NCI-H2029 (cell line): ENCODE results near the gene FOXP1.

Experiments
- DNase-seq: peaks from one replicate; lab custom pipeline; 2025; lab: John Stamatoyannopoulos, UW

The FOXP1 gene

DNA sequence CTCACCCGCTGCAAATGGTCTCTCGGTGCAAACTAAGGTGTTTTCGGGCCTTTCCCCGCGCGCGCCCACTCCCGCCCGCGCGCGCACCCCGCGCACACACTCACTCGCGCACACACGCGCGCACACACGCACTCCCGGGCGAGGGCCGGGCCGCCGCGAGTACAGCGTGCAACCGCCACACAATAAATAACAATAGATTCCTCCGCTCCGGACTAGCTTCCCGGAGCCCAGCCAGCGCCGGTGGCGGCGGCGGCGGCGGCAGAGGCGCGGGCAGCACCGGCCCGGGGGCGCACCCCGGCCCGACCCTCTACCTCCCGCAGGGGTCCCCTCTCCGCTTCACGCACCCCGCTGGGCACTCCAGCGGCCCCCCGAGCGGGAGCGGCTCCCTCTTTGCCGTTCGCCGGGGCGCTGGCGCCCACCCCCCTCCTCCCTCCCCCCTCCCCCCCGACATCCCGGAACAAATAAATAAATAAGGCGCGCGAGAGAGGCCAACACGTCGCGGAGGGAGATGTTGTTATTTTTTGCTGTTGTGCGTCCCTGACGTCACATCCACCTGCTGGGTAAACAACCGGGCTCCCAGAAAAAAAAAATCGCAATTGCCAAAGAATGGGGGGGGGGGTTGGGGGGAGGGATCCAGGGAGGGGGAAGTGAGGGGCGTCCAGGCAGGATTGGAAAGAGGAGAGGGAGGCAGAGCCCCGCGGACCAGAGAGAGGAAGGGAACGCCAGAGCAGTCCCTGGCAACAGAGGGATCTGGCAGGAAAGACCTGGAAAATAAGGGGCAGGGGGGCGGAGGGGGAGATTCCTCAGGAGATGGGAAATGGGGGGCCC lies at the start of gene FOXP1:
FOXP1 (minus strand) TSS at position 163 of the 828 bp plus-strand sequence. CDS start 385,347 bp downstream, outside the sequence.
- peak; percentile 61 for DNase-seq

DNA sequence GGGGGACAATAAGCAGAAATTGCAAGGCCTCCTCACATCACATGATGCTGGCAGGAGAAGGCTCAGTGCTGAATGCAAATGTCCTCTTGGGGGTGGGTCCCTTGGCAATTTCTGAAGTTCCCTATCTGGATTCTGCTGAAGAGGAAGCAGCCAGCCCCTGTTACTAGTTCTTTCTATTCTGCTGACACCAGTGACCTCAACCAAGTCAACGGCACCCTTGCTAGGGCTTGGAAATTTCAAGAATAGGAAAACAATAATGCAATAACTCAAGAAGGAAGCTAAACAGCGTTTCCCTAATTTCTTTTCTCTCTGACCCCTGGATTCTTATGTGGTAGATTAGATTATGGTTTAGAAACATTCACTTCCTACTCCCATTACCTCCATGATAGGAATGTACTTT lies 46.2 kb upstream of the FOXP1 start:
- no peak for DNase-seq

DNA sequence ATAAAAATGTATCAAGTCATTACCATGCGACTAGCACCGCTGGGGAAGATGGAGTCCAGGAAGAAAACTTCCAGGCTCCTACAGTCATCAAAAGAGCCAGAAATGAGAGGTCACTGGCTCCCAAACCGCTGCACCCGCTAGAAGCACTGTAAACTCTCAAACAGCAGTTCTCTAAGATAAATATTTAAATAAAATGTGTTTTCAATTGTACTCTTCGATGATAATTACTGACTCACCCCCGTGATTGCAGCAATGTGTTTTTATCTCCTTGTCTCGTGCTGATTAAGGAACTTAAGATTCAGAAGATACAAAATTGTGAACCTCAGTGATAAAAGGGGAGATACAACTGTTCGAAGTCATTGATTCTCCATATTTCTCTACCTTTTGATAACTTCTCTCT lies 45.8 kb upstream of the FOXP1 start:
- no peak for DNase-seq

DNA sequence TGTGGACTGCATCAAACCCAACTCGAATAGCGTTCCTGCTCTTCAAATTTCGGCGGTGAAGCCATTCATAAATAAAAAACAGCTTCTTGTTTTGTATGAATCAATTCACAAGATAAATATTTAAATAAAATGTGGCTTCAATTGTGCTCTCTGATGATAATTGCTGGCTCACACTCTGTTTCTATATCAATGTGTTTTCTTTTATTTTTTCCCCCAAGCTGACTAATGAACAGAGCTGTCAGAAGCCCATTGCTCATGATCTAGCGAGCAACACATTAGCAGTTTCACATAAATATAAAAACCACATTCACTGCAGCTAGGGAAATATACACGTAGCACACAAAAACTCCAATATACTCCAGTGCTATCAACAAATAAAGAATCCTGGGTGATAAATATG lies 45.0 kb upstream of the FOXP1 start:
- DNase-seq, result no peak

DNA sequence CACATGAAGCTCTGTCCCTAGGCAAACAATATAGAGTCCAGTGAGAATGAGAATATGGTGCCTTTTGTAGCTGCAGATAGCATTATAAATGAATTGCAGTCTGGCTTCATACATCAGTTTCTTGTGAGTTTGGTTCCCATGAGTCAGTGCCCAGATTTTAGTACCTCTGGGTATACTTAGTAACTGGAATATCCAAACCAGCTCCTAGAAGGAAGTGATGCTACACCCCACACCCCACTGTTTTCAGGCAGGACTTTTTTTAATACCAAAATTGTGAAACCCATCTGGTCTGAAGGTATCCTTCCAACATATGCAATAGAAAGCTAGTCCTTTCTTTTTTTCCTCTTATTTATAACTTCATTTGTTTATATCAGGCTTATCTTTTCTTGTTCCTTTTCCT lies 42.1 kb upstream of the FOXP1 start:
- DNase-seq, result no peak

DNA sequence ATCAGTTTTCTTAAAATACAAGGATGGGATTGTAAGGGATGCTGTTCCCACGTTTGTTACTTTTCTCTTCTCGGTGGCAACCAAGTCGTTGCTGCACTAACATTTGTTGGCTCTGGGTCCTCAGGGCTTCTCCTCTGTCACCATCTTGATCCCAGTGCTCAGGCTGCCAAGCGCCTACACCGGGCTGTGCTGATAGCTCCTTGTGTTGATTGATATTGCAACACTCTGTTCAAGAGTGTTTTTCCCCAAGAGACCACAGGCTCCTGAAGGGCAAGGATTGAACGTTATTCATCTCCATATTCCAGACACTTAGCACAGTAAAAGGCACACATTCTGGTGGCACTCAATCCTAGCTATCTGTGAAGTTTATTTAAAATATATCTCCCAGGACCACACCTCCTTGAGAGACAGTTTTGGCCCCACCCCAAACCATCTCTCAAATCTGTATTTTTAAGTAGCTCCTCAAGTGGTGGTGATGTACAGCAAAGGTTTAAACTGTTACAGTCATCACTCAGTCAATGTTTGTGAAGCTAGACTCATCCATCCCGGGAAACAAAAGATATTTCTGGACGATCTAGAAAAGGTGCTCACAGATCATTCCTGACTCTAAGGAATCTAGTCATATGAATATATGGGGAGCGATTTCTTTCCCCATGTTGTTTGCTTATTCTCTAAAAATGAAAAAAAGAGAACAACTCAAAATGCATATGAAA lies 38.5 kb upstream of the FOXP1 start:
- DNase-seq, result no peak

DNA sequence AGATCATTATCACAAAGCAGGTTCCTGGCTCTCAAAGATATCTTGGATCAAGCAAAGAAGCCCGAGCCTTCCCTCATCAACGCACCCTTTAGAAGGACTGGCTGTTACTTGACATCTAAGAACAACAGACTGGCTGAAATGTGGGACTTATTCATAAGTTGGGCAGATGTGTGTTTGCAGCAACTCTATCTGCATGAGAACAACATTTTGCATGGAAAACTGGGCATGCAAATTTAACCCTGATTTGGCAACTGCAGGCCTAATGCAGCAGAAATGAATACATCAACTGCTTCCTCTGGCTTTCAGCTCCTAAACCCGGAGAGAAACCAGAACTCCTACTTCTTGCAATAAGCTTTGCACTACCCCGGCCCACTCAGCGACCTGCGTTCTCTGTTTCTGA lies 35.0 kb upstream of the FOXP1 start:
- DNase-seq, result no peak

DNA sequence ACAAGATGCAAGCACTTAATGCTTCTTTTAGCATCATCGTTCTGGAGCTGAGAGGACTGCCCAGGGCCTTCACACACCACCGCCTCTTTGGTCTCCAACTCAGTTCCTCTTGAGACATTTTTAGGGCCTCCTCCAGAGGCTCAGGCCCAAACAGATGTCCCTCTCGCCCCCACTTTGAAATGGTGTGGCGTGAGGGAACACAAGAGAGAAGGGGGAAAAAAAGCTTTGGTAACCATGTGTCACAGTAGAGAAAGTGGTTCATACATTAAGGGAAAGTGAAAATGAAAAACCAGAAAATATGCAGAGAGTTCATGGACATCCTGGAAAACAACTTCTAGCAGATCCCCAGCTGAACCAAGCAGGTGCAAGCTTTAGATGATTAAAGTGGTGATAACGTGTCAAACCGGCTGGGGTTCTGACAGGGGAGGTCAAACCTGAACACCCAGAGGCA lies 33.1 kb upstream of the FOXP1 start:
- DNase-seq, result no peak

DNA sequence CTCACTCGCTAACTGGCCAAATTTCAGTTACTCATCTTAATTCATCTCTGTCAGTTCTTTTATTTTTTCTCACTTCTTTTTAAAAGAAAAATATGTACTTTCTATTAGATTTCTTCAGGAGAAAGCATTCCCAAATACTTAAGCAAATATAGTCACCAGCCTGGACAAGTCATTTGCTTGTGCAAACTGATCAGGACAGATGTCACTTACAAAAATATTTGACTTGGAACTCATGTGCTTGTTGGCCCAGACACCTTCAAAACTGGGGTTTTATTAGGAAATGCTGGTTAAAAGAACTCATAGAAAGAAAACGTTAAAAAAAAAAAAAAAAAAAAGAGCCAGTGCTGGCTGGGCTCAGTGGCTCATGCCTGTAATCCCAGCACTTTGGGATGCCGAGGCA lies 31.3 kb upstream of the FOXP1 start:
- no peak for DNase-seq

DNA sequence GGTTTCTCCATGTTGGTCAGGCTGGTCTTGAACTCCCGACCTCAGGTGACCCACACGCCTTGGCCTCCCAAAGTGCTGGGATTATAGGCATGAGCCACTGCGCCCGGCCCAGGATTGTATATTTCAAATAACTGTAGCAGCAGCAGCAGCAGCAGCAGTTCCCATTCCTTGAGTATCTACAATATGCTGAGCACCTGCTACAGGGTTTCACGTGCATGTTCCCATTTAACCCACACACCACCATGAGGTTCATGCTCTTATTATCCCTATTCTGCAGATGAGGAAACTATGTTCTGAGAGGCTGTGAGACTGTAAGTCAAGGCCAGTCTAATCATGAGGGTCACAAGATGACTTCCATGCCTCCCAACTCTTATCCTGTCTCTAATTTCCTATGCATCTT lies 30.9 kb upstream of the FOXP1 start:
- DNase-seq, result no peak

DNA sequence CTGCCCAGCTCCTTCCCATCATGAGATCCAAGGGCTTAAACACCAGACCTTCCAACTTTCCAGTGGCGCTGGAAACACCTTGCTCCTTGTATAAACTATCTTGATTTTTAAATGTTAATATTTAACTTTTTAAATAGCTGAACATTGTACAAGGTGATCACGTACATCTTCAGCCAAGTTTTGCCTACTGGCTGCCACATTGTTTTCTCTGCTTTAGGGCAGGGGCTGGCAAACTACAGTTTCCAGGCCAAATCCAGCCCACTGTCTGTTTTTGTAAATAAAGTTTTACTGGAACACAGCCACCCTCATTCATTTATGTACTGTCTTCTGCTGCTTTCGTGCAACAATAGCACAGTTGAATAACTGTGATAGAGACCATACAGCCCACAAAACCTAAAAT lies 27.6 kb upstream of the FOXP1 start:
- DNase-seq, result no peak

DNA sequence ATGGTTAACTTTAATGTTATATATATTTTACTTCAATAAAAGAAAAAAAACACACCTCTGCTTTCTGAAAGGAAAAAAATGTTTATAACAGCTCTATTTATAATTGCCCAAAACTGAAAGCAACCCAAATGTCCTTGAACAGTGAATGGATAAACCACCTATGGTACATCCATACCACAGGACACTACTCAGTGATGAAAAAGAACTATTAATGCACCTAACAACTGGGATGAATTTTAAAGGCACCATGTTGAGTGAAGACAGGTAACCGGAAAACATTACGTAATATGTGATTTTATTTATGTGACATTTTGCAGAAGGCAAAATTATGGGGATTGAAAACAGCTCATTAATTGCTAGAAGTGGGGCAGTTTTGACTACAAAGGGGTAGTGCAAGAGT lies 23.8 kb upstream of the FOXP1 start:
- DNase-seq, result no peak

DNA sequence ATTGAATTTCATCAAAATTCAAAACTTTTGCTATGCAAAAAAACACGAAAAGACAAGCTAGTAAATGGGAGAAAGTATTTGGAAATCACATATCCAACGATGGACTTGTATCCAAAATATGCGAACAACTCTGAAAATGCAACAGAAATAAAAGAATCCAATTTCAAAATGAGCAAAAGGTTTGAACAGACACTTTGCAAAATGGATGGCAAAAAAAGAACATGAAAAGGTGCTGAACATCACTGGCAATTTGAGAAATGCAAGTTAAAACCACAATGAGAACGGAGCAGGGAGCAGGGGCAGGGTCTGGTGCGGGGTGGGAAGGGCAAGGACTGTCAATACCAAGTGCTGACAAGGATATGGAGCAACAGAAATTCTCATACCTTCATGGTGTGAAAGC lies 23.1 kb upstream of the FOXP1 start:
- DNase-seq, result no peak

DNA sequence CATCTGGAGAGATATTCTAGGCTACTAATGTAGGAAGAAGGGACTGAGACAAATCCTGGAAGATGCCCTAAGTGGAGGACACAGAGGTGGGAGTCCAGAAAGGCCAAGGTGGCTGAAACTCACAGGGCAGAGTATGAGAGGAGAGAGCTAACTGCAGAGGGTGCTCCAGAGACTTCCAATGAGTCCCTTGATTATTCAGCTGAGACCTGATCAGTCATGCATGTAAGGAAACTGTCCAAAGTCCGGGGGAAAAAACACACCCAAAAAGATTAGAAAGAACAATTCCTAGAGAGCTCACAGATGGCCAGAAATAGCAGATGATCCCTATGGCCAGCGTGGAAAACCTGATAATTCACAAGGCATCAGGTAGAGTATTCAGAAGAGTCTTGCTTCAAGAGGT lies 18.7 kb upstream of the FOXP1 start:
- no peak for DNase-seq

DNA sequence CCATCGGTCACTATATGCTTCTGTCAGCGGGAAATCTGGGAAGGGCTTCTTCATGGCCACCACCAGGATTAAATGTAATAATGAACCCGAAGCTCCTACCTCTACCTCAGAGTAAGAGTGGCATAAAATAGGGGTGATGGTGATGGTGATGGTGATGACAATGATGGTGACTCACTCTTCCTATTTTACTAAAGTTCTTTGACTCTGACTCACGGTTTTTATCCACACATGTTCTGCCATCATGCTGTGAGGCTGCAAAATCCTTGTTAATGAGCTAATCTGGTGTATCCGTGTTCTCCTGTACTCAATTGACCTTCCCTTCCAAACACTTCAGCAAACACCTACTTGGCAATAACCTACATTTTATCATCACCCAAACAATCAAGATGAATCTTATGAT lies 18.3 kb upstream of the FOXP1 start:
- DNase-seq, result no peak

DNA sequence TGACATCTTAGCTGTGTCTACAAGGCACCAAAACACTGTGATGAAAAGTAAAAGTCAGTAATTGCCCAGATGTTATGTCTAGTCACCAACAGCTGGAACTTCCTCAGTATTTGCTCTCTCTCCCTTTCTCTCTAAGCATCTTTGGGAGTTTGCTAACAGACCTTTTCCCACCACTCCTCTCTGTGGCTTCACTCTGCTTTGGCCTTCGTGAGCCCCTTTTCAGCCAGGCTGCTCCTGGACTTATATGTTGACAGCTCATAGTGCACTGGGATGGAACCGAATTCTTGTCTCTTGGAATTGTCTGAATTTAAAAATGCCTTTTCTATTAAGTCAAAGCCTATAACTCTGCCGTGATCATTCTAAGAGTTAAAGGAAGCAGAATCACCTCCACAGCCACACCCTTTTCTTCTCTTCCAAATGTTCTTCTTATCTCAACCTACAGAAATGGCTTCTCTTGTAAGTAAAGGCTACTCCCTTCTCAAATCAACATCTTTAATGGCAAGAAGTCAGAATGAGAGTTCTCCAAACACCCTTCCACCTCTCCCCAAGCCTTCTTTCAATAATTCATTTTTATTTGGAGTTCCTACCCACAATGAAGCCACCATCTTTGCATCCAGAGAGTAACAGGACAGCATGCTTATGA lies 17.2 kb upstream of the FOXP1 start:
- no peak for DNase-seq

DNA sequence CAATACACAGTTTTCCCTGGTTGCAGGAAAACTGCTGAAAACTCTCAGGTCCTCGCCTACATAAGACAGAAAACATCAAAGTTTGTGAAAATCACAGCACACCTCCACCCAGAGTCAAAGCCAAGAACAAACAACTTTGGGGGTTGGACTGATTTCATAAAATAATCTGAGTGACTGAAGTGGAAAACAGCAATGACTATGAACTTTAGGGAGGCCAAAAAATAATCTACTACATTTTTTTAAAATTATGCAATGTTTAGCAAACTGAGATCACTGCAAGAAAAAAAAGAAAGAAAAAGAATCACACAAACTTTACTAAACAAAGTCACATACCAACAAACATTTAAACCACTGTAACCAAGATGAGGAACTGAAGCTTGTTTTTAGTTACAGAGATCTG lies 15.9 kb upstream of the FOXP1 start:
- no peak for DNase-seq

DNA sequence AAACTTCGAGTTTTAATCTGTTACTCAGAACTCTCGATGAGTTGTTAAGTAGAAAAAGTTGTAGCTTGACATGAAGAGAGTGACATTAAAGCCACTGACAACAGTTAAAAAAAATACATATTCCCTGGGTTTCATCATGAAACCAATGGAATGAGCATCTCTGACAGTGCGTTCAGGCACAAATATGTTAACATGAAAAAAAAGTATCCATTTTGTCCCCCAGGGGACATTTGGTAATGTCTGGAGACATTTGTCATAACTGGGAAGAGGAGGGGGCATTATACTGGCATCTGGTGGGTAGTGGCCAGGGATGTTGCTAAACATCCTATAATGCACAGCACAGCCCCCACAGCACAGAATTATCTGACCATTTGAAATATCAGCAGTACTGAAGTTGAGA lies 14.8 kb upstream of the FOXP1 start:
- DNase-seq, result no peak

DNA sequence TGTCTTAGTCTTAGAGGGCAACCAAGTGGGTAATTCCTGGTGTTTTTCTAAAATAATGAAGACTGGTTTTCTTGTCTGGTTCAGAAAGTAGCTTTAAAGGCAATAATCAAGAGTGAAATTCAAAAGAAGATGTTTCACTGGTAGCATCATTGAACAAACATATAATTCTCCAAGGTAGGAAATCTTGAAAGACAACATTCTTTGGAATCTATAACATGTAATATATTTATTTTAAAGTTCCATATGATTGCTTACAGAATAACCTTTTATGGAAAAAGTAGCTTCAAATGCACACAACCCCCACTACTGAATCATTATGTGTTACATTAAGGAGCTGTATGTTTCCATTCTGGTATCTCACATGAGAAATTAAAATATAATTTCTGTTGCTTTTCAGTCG lies 13.8 kb upstream of the FOXP1 start:
- DNase-seq, result no peak

DNA sequence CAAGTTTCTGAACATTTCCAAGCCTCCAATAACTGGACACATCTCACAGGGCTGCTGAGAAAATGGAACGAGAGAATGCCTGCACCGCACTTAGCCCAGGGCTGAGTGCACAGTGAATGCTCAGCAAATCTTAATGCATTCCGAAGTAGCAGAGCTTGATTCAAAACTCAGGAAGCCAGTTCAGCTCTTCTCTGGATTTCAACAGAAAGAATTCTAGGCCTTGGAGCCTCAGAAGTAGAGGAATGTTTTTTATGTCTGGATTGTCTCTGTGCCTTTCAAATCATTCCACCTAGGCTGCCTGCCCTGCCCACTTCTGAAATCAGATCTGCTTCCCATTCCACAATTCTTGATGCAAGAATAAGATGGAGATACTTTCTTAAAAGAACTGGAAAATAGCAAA lies 9.6 kb upstream of the FOXP1 start:
- no peak for DNase-seq

DNA sequence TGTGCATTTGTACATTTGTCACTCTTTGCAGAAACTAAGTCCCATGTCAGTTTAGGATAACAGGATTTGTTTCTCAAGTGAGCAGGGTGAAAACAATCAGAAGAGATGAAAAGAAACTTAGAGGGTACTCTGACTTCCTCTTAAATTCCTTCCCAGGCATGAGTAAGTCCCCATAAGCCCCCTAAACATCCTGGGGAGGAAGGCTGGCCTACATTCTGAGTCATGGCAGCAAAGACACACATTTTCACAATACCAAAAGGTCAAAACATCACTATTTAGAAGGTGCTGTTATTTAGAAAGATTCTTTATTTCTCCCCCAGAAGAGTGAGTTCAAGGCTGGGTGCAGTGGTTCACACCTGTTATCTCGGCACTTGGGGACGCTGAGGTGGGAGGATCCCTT lies 7.6 kb upstream of the FOXP1 start:
- DNase-seq, result no peak

DNA sequence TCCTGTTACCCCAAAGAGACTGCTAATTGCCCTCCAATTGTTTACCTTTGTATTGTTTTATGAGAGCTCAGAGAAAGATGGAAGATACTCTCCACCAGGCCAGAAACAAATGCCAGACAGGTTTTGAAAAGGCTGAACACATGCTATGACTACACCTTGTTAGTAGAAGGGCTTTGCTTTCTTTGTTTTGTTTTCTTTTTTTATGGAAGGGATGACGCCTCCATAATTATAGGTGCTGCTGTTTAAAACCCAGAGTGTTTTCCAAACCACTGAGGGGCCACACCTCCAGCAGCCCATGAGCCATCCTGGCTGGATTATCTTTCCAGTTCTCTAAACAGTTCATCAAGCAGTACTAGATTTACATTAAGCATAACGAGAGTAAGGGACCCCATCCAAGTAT lies 5.6 kb upstream of the FOXP1 start:
- DNase-seq, result no peak

DNA sequence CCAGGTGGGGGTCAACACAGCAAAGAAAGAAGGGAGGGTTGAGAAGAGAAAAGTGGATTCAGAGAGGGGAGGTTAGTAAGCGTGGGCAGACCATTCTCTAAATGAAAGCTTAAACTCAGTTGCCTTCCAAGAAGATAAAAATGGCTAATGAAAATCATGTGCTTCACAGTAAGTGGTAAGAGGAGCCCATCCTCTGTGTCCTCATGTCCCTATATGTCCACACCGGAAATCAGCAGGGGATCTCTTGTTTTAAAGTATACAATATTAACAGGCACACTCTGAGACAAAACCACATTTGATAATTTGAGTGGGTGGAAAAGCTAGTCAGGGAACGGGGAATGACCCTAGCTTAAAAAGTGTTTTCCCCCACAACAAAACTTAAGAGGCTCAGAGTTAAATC lies 4.4 kb upstream of the FOXP1 start:
- DNase-seq, result no peak
